CD14-positive monocyte (primary cell): ENCODE results near the gene ZFP62. TPM values are rescaled to one million over a fixed set of nuclear protein-coding genes. Genes with fewer than 3 reads are reported as not detected.

ENCODE experiments used
- DNase-seq, 3 donors: peaks; one replicate each; pipeline ENCODE4 v3.0.0-alpha.2; 2011 to 2022
- H2AFZ ChIP-seq: 2 replicates; pipeline ENCODE4 v1.6.0; 2012; ENCODE audit warnings: mild to moderate bottlenecking, low read depth, low read length, inconsistent platforms; ENCODE audit not compliant: insufficient read depth, poor library complexity, severe bottlenecking
- H3K27ac ChIP-seq, 2 donors: 1 replicate in 1 of 2; 2 replicates in 1 of 2; pipeline ENCODE4 v1.5.1; 2012 to 2013; ENCODE audit warnings: low read length in 2 of 2, control low read depth in 1 of 2, inconsistent platforms in 1 of 2, low read depth in 1 of 2, mild to moderate bottlenecking in 1 of 2
- H3K27me3 ChIP-seq, 2 donors: one replicate each; pipeline versions ENCODE4 v1.6.0 to v1.6.1; 2011 to 2013; ENCODE audit warnings: low read length in 2 of 2; ENCODE audit not compliant: control insufficient read depth in 2 of 2, insufficient read depth in 2 of 2
- H3K36me3 ChIP-seq, 2 donors: replicated peaks in 1 of 2; 1 replicate in 1 of 2; 2 replicates in 1 of 2; pipeline versions ENCODE4 v1.5.1 to v1.6.1; 2012 to 2013; ENCODE audit warnings: low read length in 2 of 2, control low read depth in 1 of 2, inconsistent platforms in 1 of 2, mild to moderate bottlenecking in 1 of 2; ENCODE audit not compliant: insufficient read depth in 2 of 2, control insufficient read depth in 1 of 2
- H3K4me1 ChIP-seq, 2 donors: 1 replicate in 1 of 2; 2 replicates in 1 of 2; pipeline versions ENCODE4 v1.5.1 to v1.6.1; 2012 to 2013; ENCODE audit warnings: low read length in 2 of 2, control low read depth in 1 of 2, inconsistent platforms in 1 of 2, mild to moderate bottlenecking in 1 of 2, moderate library complexity in 1 of 2; ENCODE audit not compliant: insufficient read depth in 2 of 2, control insufficient read depth in 1 of 2
- H3K4me2 ChIP-seq: replicated peaks from 2 replicates; pipeline ENCODE3; 2012; ENCODE audit warnings: low read length, moderate library complexity, mild to moderate bottlenecking; ENCODE audit not compliant: poor library complexity, severe bottlenecking; ENCODE audit errors: extremely low read depth
- H3K4me3 ChIP-seq, 3 experiments: fragments of 200-600 bp in 1 of 3; sonication (generic) in 1 of 3; replicated peaks in 1 of 3; 1 replicate in 2 of 3; 2 replicates in 1 of 3; pipeline ENCODE4 v1.5.1; 2011 to 2013; ENCODE audit warnings: low read length in 3 of 3, mild to moderate bottlenecking in 3 of 3, control low read depth in 2 of 3, low read depth in 2 of 3, inconsistent platforms in 1 of 3, moderate library complexity in 1 of 3
- H3K79me2 ChIP-seq: 2 replicates; pipeline ENCODE4 v1.6.0; 2012; ENCODE audit warnings: mild to moderate bottlenecking, control low read depth, inconsistent platforms, low read length, moderate library complexity; ENCODE audit not compliant: insufficient read depth
- H3K9ac ChIP-seq: 2 replicates; pipeline ENCODE4 v1.6.0; 2017; ENCODE audit warnings: low read length, mild to moderate bottlenecking; ENCODE audit not compliant: insufficient read depth, poor library complexity, severe bottlenecking
- H3K9me3 ChIP-seq, 2 donors: replicated peaks in 1 of 2; 1 replicate in 1 of 2; 2 replicates in 1 of 2; pipeline versions ENCODE4 v1.5.1 to v1.6.1; 2012 to 2013; ENCODE audit warnings: low read length in 2 of 2, control low read depth in 1 of 2; ENCODE audit not compliant: control insufficient read depth in 1 of 2, insufficient read depth in 1 of 2
- H4K20me1 ChIP-seq: 2 replicates; pipeline ENCODE4 v1.6.0; 2012; ENCODE audit warnings: mild to moderate bottlenecking, low read length, control low read depth, moderate library complexity; ENCODE audit not compliant: insufficient read depth
- H3K27ac Mint-ChIP-seq, 7 donors: one replicate each; pipeline ENCODE4 v1.8.0; 2020; ENCODE audit warnings: mild to moderate bottlenecking in 7 of 7, mixed read lengths in 7 of 7, moderate library complexity in 6 of 7, inconsistent platforms in 2 of 7
- H3K27me3 Mint-ChIP-seq, 3 donors: one replicate each; pipeline ENCODE4 v1.8.0; 2021 to 2022; ENCODE audit warnings: low read depth in 3 of 3, mild to moderate bottlenecking in 3 of 3, mixed read lengths in 3 of 3, moderate library complexity in 3 of 3, inconsistent platforms in 1 of 3
- H3K36me3 Mint-ChIP-seq, 2 donors: one replicate each; pipeline ENCODE4 v1.8.0; 2020; ENCODE audit warnings: mixed read lengths in 2 of 2, inconsistent platforms in 1 of 2, mild to moderate bottlenecking in 1 of 2
- H3K4me1 Mint-ChIP-seq: one replicate; pipeline ENCODE4 v1.8.0; 2020; ENCODE audit warnings: mild to moderate bottlenecking, mixed read lengths
- H3K4me3 Mint-ChIP-seq, 2 donors: one replicate each; pipeline ENCODE4 v1.8.0; 2020; ENCODE audit warnings: mild to moderate bottlenecking in 2 of 2, mixed read lengths in 2 of 2, moderate library complexity in 1 of 2
- H3K9me3 Mint-ChIP-seq, 7 donors: one replicate each; pipeline ENCODE4 v1.8.0; 2020 to 2022; ENCODE audit warnings: mixed read lengths in 7 of 7, mild to moderate bottlenecking in 6 of 7, moderate library complexity in 6 of 7, inconsistent platforms in 2 of 7
- WGBS: methylation state at CpG from one replicate; pipeline ENCODE4 v1.1.5; 2013; ENCODE audit warnings: missing lambda C conversion rate; ENCODE audit not compliant: insufficient coverage; 5-methylcytosine and 5-hydroxymethylcytosine counted together
- intact Hi-C, 2 donors: fragments of 100-400 bp; cut with micrococcal nuclease; formaldehyde crosslinking; loops; one replicate each; pipeline versions ENCODE4 v1.15.0 to v1.15.1; 2023
- polyA plus RNA-seq, 3 donors: library from polyadenylated mRNA; depleted of rRNA in 1 of 3; unstranded in 2 of 3; stranded (reverse) in 1 of 3; fragments of 300-500 nt in 2 of 3; fragments of >200 nt in 1 of 3; fragmentation: Illumina TruSeq in 2 of 3; gene quantifications; 1 replicate in 2 of 3; 2 replicates in 1 of 3; pipeline ENCODE4 v1.2.3, GENCODE V29; 2012 to 2021
- TF ChIP-seq, protein P1 (sequence below): fragments of 200-600 bp; IDR thresholded peaks from one replicate; pipeline ENCODE4 v1.8.0; 2022; ENCODE audit warnings: antibody characterized with exemption, mild to moderate bottlenecking

The ZFP62 gene
- polyA plus RNA-seq, 3 donors: 4.1 to 7.1 (median 6.5) TPM

DNA sequence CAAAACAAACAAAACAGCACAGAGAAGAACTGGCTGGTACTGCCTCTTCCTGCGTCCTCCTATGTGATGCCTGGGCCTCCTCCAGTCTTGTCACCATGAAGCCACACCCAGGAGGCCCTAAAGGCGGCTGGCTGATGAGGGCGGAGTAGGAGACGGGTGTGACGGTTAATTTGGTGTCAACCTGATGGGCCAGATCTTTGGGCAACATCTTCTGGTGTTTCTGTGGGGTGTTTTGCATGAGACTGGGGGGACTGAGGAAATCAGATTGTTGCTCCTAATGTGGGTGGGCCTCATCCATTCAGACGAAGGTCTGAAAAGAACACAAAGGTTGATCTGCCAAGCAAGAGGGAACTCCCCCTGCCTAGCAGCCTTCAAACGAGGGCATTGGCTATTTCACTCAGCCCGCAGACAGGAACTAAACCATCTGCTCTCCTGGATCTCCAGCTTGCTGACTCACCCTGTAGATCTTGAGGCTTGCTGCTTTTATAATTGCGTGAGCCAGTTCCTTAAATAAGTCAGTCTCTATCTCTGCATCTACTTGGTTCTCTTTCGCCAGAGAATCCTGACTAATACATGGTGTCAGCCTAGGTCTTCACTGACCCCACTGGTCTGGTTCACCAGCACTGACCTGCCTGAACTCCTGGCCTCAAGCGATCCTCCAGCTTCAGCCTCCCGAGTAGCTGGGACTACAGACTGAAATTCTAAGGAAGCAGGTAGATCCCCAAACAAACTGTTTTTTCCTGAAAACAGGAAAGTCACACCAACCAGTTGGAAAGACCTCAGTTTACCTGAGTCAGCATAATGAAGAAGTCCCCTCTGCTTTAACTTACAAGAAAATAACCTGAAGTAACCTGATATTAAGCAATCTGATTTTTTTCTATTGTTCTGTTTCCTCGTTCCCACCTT is 12.8 kb upstream of the ZFP62 start:
- peaks cover 26% of the 10 kb centered on the region for H3K4me1 Mint-ChIP-seq
- Histone ChIP-seq H3K27me3 (no peaks in the 10 kb centered on the region), H3K27ac (peak overlapping the region; percentile 63 to 89), H3K36me3 (no peaks in the 10 kb centered on the region), H3K4me1 (peaks cover 17 to 22% of the 10 kb centered on the region in 2 donors), H3K9ac (peak overlapping the region; percentile 44), H3K9me3 (peaks cover 0 to 3% of the 10 kb centered on the region in 2 donors), H3K79me2 (no peaks in the 10 kb centered on the region), H4K20me1 (no peaks in the 10 kb centered on the region), H3K4me2 (peak overlapping the region; percentile 30), H2AFZ (peak overlapping the region; percentile 60), H3K4me3 (peak overlapping the region in 1 of 3 experiments; percentile 6)
- TF ChIP-seq, protein P1, sequence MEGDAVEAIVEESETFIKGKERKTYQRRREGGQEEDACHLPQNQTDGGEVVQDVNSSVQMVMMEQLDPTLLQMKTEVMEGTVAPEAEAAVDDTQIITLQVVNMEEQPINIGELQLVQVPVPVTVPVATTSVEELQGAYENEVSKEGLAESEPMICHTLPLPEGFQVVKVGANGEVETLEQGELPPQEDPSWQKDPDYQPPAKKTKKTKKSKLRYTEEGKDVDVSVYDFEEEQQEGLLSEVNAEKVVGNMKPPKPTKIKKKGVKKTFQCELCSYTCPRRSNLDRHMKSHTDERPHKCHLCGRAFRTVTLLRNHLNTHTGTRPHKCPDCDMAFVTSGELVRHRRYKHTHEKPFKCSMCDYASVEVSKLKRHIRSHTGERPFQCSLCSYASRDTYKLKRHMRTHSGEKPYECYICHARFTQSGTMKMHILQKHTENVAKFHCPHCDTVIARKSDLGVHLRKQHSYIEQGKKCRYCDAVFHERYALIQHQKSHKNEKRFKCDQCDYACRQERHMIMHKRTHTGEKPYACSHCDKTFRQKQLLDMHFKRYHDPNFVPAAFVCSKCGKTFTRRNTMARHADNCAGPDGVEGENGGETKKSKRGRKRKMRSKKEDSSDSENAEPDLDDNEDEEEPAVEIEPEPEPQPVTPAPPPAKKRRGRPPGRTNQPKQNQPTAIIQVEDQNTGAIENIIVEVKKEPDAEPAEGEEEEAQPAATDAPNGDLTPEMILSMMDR: no peak
- intact Hi-C loops: no loop called here
- peaks cover 6 to 15% (median 10%) of the 10 kb centered on the region in 3 donors for H3K27me3 Mint-ChIP-seq
- WGBS: 39% methylated on average over 11 of the region's 13 CpGs
- H3K27ac Mint-ChIP-seq: peak overlapping the region; percentile 83 to 96 (median 94)
- DNase-seq: peak; percentile 88 to 97 (median 92)
- H3K9me3 Mint-ChIP-seq: peaks cover 5 to 19% (median 10%) of the 10 kb centered on the region in 7 donors
- H3K4me3 Mint-ChIP-seq: peak overlapping the region; percentile 18 to 73
- H3K36me3 Mint-ChIP-seq: no peaks in the 10 kb centered on the region

- Histone ChIP-seq H3K9ac (no peak overlapping the region), H3K4me1 (peaks cover 17 to 22% of the 10 kb centered on the region in 2 donors), H3K9me3 (peaks cover 0 to 3% of the 10 kb centered on the region in 2 donors), H3K27me3 (no peaks in the 10 kb centered on the region), H3K4me3 (no peak overlapping the region), H3K36me3 (no peaks in the 10 kb centered on the region), H3K4me2 (no peak overlapping the region), H4K20me1 (no peaks in the 10 kb centered on the region), H3K27ac (no peak overlapping the region), H2AFZ (no peak overlapping the region), H3K79me2 (no peaks in the 10 kb centered on the region)
- H3K9me3 Mint-ChIP-seq: peaks cover 0 to 13% (median 6%) of the 10 kb centered on the region in 7 donors
- H3K36me3 Mint-ChIP-seq: no peaks in the 10 kb centered on the region
- no peak overlapping the region for H3K4me3 Mint-ChIP-seq
- intact Hi-C loops: no loop called here
- WGBS: 100% methylated on average over 3 of the region's 9 CpGs
- TF ChIP-seq, protein P1: no peak
- no peak for DNase-seq
- H3K27me3 Mint-ChIP-seq: peaks cover 5 to 10% (median 8%) of the 10 kb centered on the region in 3 donors
- peaks cover 26% of the 10 kb centered on the region for H3K4me1 Mint-ChIP-seq
- H3K27ac Mint-ChIP-seq: peak overlapping the region in 3 of 7 donors; percentile 32 to 96 (median 94)
These were observed 11.3 kb upstream of the ZFP62 start for GRCh38 chr5:180872419-180872818.
